Germinal center (tissue), 1 donor: ENCODE measurements around the gene CDKN2B-AS1.
A peak's percentile ranks its signal among the peaks of the same experiment; 100 is the strongest.

Experiments used
- DNase-seq: peaks from one replicate; pipeline ENCODE4 v3.0.0; 2012; ENCODE audit warnings: mixed read lengths, low spot score

Gene CDKN2B-AS1

DNA sequence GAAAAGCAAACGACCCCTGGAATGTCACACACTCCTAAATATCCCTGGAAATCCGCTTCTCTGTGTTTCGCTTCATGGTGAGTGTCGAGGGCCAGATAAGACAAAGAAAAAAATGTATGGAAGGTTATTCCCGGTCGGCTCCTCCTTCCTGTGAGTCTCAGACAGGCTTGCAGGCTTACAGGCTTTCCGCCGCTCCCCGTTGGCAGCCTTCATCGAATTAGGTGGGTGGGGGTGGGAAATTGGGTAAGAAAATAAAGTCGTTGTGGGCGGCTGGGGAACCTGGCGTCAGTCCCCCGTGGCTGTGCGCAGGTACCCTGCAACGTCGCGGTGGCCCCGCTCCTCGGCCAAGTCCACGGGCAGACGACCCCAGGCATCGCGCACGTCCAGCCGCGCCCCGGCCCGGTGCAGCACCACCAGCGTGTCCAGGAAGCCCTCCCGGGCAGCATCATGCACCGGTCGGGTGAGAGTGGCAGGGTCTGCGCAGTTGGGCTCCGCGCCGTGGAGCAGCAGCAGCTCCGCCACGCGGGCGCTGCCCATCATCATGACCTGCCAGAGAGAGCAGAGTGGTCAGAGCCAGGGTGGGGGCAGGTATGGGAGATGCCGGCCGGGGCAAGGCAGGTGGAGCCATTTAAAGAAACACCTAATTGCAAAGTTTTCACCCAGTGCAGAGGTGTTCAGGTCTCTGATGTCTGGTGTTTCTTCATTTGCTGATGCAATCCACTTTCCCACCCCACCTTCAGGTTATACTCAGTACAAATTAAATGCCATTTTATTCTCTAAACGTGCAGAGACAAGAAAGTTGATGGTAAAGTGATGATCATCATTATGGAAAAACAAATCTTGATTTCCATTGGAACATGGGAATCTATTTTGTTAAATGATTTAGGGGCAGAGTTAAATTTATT, 11.4 kb downstream of the CDKN2B-AS1 start:
- DNase-seq: no peak

DNA sequence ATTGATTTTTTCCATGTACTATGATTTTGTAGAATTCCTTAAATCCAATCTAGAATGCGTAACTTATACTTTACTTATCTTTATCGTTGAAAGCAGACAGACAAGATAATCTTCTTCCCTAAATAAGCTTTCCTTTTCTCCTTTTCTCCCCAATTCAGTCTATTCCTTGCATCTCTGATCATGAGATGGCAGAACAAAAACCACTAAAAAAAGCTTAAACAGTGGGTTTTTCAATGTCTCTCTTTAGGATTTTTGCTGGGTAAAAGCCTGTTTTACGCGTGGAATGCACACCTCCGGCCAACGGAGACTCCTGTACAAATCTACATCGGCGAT, 13.8 kb downstream of the CDKN2B-AS1 start:
- DNase-seq: no peak

DNA sequence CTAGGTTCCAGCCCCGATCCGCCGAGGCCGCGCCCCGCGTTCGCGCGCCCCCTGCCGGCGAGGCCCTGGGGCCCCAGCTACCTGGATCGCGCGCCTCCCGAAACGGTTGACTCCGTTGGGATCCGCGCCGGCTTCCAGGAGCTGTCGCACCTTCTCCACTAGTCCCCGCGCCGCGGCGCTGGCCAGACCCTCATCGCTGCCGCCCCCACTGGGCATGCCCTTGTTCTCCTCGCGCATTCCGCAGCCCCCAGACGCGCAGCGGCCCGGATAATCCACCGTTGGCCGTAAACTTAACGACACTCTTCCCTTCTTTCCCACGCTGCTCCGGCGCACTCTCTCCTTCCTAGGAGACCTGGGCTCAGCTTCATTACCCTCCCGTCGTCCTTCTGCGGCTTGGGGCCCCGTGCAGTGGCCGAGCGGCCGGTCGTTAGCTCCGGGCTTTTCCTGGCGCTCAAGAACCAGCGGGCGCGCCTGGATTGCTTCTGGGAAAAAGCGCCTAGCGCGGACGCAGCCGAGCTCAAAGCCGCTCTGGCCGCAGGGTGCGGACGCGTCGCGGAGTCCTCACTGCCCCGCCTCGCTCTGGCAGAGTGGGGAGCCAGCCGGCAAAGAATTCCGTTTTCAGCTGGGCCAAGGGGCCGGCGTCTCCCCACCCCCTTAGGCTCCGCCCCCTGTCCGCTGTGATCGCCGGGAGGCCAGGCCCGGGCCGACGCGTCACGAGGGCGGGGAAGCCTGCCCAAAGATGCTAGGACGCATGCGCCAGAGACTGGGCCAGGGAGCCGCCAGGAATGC, 14.3 kb downstream of the CDKN2B-AS1 start, which contains the start of gene CDKN2B:
TSS of gene CDKN2B (minus strand) at position 589 of the 789 bp plus-strand sequence. CDS start at position 237, 352 bp downstream.
- DNase-seq: peak; percentile 94

DNA sequence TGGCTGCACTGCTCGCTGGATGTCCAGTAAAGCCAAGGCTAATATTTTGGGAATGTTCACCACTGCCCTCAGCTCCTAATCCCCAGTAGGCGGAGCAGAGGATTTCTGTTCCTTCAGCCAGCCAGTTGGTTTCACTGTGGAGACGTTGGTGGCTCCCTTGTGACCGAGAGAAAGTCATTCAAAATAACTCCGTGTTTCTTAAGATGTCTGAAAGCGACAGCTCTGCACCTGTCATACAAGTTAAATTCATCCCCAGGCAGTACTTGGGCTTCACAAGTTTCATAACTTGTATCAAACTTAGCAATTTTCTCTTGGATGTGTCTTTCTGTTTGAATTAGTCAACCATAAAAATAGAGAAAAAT, 14.9 kb downstream of the CDKN2B-AS1 start:
- DNase-seq: no peak

DNA sequence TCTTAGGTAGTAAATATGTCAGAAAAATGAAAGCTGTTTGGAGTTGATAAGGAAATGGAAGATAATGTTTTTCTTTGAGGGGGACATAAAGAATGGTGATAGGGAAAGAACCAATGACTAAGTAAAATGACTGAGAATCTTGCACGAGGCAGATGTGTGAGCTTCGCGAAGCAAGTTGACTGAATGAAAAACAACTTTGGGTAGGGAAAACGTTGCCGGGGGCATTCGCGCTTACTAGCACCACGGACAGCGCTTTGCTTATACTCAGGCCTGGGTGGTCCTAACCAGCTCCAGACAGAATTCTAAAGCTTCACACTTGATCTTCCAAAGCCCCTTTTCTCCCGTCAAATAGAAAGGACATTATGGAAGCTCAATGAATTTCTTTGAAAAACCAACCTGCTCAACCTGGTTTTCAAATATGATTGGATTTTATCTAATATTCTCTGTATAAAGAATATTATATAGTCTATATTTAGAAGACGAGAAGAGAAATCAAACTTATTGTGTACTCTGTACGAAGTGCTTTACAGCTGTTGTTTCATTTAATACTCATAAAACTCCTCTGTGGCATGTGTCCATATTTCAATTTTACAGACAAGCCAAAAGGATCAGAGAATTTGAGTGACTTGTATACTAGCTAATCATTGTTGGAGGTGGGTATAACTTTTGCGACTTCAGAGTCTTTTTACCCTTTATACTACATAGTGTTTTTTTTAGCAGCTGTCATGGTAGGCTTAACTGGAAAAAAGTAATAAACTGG, 16.5 kb downstream of the CDKN2B-AS1 start:
- peak; percentile 27 for DNase-seq

DNA sequence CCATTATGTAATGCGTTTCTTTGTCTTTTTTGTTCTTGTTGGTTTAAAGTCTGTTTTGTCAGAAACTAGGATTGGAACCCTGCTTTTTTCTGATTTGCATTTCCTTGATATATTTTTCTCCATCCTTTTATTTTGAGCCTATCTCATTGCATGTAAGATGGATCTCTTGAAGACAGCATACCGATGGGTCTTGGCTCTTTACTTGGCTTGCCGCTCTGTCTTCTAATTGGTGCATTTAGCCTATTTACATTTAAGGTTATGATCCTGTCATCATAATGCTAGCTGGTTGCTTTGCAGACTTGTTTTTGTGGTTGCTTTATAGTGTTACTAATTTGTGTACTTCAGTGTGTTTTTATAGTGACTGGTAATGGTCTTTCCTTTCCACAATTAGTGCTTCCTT, 27.8 kb downstream of the CDKN2B-AS1 start:
- DNase-seq: no peak

DNA sequence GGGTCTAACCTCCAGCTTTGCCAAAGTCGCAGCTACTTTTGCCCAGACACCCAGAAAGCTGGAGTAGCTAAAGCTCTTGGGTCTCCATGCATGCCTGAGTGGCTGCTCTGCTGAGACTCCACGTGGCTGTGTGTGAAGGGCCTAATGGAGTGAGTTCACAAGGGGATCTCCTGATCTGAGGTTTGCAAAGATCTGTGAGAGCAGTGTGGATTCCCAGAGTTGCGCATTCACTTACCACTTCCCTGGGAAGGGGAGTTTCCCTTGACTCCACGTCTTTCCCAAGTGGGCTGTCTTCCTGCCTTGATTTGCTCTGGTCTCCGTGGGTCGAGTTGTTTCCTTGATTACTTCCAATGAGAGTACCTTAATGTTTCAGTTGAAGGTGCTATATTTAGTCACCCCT, 32.1 kb downstream of the CDKN2B-AS1 start:
- DNase-seq: no peak

DNA sequence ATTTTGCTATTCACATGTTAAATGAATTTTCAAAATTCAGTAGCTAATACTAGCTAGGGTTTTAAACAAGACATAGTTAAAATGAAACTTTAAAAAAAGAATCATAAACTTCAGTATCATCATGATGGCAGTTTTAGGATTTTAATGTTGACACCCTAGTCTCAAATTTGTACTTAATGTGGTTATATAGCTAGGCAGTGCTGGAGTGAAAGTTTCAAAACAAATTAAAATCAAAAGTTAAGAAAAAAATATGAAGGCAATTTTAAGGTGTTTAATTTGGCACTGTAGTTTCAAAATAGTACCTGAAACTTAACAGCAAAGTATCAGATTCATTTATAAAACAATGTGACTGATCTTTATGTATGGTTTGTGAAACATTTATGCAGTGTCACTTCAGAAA, 33.8 kb downstream of the CDKN2B-AS1 start:
- DNase-seq: no peak

DNA sequence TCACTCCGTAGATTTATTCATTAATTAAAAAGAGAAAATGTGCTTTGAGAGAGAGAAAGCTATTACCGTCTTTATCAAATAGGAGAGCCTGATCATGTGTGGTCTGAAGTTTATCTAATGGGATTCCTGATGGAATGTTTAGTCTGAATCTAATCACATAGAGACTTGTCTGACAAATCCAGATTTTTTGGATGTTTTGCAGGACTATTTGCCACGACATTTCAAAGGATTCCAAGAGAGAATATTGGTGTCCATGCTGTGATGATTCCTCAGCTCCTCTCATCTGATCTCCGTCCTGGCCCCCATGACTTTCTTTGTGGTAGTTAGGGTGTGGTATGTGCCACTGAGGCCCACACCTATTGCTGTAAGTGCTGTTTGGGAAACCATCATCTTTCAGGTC, 34.6 kb downstream of the CDKN2B-AS1 start:
- DNase-seq: no peak

DNA sequence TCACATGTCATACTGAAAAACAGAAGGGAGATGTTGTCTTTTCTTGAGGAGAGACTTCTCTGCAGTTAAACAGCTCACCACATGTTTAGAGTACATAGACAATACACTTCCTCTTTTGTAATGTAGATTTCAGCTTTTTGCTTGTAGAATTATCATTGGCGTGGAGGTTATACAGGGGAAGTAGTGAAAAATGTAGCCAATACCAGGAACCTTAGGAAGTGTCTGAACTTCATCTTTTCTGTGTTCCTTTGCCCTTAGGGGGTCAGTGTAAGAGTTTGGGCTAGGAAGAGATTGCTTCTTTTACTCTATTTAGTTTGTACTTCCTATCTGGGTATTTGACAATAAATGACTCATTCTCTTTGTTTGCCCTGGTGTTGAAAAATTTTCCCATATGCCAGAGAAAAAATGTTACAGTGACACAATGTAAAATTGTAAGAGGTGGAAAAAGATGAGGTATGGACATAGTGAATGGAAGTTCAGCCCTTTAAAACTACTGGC, 35.6 kb downstream of the CDKN2B-AS1 start:
- DNase-seq: no peak

DNA sequence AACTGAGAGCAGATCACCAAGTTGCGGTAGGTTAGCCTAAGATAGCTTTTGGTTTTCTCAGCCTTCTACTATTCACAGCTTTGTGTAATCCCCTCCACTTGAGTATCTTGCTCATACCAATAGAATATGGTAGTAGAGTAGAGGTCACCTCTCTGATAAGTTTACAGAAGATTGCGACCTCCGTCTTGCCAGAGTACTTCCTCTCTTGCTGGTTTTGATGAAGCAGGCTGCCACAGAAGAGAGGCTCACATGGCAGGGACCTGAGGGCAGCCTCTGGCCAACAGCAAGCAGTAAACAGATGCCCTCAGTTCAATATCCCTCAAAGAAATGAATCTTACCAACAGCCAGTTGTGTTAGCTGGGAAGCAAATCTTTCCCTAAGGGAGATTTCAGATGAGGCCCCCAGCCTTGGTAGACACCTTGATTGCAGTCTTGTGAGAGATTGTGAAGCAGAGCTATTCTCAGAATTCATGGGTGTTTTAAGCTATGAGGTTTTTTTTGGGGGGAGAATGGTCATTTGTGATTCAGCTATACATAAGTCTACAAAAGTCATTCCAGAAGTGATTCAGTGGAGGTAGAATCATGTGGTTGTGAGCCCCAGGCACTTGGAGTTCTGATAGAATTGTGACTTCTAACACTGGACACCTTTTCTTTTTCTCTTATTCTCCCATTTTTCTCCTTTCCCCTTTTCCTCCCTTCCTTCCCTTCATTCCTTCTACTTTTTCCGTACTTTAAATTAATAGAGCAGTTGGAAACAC, 37.2 kb downstream of the CDKN2B-AS1 start:
- DNase-seq: no peak

DNA sequence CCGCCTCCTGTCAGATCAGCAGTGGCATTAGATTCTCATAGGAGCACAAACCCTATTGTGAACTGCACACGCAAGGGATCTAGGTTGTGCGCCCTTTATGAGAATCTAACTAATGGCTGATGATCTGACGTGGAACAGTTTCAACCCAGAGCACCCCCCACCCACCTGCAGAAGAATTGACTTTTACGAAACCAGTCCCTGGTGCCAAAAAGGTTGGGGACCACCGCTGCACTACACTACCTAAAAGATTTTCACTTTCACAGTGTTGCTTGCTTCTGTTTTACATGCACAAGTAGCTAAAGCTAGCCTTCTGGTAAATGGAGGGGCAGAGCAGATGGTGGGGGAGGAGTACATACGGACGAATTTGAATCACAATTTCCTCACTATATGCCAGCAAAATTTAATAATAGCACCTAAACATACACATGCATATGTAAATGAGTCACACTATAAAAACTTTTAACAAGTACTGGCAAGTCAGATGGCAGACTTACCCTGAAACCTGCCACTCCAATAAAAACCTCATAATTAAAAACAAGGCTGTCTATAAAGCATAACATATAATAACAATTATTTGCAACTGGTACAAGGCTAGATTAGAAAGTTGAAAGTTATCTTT, 38.5 kb downstream of the CDKN2B-AS1 start:
- DNase-seq: no peak

DNA sequence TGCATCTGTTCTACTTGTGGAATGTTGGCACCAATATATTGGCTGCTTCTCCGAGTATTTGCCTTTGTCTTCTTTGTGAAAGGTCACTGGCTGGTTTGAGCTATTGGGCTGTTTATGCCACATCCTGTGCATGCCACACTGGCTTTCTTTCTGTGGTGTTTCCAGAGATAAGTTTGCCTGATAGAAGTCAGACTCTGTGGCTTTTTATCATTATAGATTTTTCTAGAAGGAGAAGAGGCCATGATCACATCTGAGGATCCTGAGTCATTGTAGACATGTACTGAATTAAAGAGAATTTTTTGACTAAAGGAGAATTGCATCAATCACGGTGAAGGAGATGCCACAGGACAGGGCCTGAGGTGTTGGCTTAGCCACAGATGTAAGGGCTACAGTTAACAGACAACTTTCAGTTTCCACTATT, 41.0 kb downstream of the CDKN2B-AS1 start:
- no peak for DNase-seq

DNA sequence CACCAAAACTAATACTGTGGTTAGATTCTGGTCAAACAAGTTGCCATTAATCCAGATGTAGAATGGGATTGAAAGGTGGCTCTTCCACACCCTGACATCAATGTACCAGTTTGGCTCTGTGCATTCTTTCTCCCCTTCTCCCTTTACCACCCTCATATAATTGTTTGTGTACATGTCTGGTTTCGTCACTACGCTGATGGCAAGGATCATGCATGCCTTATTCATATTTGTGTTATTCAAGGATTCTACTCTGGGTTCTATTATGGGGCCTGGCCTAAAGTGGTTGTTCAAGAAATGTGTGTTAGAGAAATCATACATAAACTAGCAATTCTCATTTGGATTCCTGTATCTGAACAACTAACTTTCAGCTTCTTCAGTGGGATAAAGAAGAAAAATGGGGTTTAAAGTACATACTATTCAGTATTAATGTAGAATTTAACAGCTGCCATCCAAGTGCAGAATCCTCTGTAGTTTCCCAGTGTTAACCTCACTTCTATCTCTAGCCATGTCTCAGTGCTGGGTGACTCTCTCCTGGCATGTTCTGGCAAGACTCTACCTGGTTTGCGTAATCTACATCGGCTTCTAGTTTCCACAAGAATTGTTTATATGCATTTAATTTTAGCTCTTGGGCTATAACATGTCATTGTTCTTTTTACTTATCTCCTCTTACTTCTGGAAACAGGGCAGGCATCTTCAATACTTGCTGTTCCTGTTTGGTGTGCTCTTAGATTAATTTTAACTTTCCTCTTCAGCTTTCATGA, 42.5 kb downstream of the CDKN2B-AS1 start:
- no peak for DNase-seq

DNA sequence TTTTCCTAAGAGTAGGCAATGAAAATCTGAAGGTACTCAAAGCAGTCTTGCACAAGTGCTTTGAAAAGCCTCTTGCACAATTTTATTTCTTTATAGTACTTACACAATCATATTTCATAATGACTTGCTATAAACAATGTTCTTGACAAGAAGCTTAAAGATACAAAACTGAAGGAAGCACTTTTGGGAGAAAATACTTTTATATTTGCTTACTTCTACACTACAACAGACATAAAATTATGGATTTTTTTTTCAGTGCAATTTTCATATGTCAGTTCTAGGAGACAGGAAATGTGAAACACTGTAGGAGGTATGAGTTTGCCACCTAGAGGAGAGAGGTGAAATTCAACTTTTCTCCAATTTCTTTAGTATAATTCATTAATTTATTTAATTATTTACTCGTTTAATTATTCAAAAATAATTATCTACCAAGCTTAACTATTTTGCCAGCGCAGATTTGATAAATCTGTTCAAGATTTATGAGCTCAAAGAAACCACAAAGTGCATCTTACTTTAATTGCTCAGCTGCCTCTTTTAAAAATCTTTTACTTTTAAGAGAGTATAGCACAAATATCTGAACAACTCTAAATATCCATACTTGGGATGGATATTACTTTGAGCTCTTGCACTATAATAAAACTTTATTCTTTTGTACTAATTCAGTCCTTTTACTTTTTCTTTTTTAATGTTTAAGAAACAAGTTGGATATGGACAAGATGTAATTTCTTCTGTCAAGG, 43.5 kb downstream of the CDKN2B-AS1 start:
- DNase-seq: peak; percentile 23

DNA sequence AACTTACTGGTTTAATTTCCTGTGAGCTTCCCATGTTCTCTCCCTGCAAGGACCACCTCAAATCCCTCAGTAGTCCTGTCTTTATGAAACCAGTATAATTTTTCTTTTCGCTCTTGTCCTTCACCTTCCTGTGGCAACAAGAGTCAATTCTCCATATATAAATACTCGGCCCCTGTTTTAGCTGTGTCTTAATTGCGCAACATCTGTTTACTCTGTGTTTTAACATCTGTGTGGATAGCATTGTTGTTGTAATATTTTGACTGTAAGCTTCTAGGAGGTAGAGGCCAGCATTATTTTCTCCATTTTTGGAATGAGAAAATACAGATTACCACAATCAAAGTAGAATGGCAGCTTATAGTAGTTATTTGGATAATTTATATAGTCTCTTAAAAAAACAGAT, 44.7 kb downstream of the CDKN2B-AS1 start:
- DNase-seq: no peak

DNA sequence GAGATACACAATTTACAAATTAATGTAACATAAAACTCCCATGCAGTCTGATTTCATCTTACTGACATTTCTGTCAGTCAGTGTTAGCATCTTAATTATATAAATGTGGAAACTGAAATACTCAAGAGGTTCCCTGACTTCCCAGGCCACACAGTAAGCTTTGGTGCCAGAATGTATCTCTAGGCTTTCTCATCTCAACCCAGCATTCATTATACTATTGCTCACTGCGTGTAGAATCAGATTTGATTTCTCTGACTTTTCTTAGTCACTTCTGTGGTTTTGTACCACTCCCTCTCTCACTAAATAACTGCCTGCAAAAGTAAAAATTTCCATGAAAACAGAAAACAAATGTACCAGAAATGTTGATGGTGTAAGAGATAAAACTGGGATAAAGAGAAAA, 46.2 kb downstream of the CDKN2B-AS1 start:
- DNase-seq: no peak

DNA sequence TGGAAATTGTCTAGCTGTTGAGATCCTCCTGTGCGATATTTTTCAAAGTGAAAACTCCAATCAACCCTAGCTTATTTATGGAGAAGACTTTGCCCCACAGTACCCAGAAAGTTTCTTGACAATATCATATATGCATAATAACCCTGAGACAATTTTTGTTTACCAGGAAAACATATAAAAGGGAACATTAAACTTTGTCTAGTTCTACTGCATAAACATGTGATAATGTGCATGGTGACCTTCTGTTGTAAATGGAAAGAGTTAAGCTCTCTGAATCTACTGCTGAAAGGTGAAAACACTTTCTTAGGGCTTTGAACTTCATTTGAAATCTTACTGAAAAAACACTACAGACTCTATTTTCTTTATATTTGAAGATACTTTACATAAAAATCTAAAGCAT, 46.8 kb downstream of the CDKN2B-AS1 start:
- DNase-seq: no peak

DNA sequence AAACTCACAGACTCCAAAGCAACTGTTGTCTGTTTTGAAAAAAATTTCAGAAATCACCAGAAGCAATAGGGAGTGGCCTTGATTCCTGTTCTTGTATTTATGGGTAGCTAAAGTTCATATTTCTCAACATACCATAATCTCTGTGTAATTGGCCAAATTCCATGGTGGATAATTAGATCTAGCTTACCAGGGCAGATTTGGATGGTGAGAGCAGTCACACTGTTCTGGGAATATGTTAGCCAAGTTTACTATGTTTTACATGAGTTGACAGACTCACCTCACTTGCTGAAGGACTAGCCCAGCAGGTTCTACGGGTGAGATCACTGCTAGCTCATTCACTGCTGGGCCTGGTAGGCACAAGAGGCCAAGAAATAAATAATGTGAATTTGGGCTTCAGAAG, 47.2 kb downstream of the CDKN2B-AS1 start:
- DNase-seq: no peak

DNA sequence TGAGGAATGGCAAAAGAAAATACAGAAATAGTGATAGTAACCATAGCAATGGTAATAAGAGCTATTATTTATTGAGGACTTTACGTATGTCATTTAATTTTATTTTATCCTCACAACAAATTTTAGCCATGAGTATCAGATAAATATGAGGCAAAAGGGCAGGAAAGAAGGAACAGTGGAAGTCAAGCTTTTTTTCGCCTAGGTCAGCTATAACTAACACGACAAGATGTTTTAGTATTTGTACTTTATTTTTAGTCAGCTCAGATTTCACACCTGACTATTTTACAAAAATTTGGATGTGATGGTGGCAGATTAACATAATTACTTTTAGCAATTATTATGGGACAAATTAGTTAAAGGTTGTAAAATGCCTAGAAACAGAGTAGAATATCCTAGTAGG, 49.3 kb downstream of the CDKN2B-AS1 start:
- no peak for DNase-seq
